Fibroblast of mammary gland (primary cell): ENCODE results near the gene MOCS3.

Source experiments
- DNase-seq: peaks from one replicate; pipeline ENCODE4 v3.0.0-alpha.2; 2010; ENCODE audit warnings: low read depth
- H3K4me3 ChIP-seq: 2 replicates; pipeline ENCODE4 v1.5.1; 2011; ENCODE audit warnings: low read depth, mild to moderate bottlenecking, low read length, moderate library complexity; ENCODE audit not compliant: control insufficient read depth
- TF ChIP-seq, protein P1 (sequence below): conservative IDR thresholded peaks from 2 replicates; pipeline ENCODE4 v1.5.1; 2011; ENCODE audit warnings: low read depth, low read length, inconsistent platforms; ENCODE audit not compliant: control insufficient read depth, insufficient read depth

MOCS3 gene

DNA sequence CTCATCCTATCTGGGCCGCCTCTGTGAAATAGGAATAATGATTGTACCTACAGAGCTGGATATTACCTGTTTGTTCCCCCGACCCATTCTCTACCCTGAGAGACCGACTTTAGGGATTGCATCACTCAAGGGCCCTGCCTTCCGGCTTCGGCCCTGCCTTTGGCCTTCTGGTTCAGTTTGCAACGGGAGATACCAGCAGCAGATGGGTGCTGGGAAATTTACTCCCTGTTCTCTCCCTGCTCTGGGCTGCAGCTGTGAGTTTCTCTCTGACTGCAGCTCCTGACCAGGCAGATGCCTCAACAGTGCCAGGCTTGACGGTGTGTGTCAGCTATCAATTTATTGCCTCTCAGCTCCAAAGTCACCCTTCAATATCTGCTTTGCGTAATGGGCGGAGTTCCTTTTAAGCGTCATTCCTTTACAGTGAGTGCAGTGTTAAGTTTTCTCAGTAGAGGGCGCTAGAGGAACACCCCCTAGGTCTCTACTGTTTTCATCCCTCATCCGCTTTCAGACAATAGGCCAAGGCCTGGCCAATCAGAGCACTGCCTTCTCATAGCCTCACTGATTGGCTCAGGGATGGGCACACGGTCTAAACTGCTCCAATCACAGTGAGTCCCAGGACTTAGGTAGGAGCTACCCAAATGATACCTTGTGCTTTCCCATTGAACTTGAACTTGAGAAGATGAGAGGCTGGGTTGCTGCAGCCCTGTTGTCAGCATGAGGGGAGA lies 34.3 kb downstream of the MOCS3 start:
- TF ChIP-seq, protein P1, sequence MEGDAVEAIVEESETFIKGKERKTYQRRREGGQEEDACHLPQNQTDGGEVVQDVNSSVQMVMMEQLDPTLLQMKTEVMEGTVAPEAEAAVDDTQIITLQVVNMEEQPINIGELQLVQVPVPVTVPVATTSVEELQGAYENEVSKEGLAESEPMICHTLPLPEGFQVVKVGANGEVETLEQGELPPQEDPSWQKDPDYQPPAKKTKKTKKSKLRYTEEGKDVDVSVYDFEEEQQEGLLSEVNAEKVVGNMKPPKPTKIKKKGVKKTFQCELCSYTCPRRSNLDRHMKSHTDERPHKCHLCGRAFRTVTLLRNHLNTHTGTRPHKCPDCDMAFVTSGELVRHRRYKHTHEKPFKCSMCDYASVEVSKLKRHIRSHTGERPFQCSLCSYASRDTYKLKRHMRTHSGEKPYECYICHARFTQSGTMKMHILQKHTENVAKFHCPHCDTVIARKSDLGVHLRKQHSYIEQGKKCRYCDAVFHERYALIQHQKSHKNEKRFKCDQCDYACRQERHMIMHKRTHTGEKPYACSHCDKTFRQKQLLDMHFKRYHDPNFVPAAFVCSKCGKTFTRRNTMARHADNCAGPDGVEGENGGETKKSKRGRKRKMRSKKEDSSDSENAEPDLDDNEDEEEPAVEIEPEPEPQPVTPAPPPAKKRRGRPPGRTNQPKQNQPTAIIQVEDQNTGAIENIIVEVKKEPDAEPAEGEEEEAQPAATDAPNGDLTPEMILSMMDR, result peak; percentile 90
- no peak overlapping the region for H3K4me3 ChIP-seq
- peak; percentile 86 for DNase-seq

DNA sequence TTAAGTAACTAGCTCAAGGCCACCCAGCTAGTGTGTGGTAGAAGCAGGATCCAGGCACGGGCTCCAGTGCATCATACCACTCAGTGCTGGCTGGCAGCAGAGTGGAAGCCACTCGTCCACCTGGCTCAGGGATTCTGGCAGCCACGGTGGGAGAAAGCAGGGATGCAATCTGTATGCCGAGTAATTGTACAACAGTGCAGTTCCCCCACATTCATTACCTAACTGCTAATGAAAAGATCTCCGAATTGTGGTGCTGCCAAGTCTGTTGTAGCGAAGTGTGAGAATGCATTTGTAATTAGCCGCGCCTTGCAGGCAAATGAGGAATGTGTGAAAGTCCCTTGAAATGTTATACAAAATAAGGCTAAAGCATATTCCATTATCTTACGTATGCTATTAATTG lies 35.3 kb downstream of the MOCS3 start:
- H3K4me3 ChIP-seq, result no peak overlapping the region
- no peak for DNase-seq
- TF ChIP-seq, protein P1, result no peak

DNA sequence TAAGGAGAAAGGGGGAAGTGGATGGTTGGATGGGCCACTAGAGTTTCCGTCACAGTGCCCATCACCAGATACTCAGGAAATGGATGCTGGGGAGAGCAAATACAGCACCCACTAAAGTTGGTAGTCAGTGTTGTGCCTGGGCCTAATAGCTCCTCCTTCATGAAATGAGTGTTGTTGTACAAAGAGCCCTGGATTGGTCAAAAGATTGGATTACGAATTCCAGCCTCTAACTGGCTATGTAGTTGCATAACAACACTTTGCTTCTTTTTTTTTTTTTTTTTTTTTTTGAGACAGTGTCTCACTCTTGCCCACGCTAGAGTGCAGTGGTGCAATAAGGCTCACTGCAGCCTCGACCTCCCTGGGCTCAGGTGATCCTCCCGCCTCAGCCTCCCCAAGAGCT lies 36.9 kb downstream of the MOCS3 start:
- TF ChIP-seq, protein P1, result no peak
- no peak overlapping the region for H3K4me3 ChIP-seq
- DNase-seq, result peak; percentile 58

DNA sequence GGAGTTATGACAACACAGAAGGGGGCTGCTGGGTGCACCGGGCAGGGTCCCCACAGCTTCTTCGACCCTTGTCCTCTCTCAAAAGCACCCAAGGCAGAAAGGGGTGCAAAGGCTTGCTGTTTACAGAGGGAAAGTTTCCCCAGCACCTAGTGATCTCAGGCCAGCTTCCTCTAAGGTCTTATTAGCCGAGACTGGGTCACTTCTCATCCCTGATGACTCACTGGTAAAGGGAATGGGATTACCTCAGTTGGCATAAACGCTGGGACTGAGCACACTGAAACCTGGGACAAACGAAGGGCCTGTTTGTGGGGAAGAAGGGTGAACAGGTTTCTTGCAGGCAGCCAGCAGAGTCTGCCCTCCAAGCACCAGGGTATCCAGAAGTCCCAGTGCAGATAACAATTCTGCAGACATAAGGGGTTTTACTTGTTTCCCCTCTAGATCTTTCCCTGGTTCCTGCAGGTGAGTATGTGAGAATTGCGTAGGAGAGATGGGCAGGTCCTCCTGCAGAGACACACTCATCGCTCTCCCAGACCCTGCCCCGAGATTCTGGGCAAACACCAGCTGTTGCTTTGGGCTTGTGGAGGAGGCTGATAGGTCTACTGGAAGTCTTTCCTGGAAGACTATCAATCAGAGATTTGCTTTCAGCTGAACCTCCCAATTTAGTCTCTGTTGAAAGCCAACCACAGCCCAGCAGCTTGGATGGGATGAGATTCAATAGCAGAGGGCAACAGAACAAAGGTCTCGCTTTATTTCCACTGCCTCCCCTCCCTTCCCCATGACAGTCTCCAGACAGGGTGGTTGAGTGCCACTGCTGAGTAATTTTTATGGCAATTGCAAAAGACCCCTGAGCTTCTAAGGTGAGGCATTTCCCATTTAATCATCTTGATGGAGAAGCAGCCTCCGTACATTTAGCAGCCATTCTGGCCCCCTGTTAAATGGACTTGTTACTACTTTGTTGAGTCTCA lies 38.6 kb downstream of the MOCS3 start:
- DNase-seq, result peak; percentile 63
- TF ChIP-seq, protein P1, result no peak
- no peak overlapping the region for H3K4me3 ChIP-seq

DNA sequence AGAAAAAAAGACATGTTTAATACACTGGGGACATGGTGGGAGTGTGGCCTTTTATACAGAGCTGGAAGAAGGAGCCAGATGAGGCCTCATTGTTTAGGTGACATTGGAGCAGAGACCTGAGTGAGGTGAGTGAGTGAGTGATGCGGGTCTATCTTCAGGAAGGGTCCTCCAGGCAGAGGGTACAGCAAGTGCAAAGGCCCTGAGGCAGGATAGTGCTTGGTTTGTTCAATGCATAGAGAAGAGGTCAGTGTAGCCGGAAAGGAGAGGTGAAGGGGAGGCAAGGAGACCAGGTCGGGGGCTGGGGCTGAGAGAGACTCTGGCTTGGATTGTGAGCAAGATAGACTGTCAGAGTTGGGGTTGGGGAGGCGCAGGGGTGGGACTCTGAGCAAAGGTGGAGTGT lies 40.7 kb downstream of the MOCS3 start:
- TF ChIP-seq, protein P1, result no peak
- DNase-seq, result no peak
- no peak overlapping the region for H3K4me3 ChIP-seq

DNA sequence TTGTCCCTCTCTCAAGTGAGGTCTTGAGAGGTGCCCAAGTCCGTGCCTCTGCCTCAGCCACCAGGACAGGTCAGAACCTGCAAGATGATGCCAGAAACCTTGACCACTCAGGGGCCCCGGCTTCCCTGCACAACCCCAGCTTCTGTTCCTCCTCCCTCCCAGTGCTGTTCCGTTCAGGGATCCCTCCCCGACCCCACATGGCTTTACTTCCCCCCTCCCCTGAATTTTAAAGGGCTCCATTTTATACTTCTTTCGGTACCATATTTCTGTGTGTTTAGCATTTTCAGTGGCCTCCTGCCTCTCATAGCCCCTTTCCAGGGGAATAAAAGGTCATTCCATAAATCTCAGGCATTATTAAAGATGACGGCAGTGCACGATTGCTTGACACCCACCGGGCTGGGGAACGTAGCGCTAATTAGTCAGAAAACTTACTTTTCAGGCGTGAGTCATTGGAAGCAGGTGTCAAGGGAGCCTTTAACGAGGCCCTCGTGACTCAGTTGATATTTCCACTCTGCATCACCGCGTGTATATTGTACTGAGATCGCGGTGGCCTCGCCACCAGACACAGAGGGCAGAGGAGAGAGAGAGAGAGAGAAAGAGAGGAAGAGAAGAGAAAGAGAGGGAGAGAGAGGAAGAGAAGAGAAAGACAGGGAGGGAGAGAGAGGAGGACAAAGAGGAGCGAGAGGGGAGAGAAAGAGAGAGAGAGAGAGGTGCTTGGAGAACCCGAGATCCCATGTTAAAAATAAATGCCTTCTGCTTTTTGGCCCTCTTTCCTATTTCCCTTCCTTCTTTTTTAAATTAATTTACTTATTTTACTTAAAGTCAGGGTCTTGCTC lies 43.0 kb downstream of the MOCS3 start:
- TF ChIP-seq, protein P1, result no peak
- no peak overlapping the region for H3K4me3 ChIP-seq
- DNase-seq, result no peak
